NCI-H1048 (cell line): ENCODE measurements around the gene TRAP1.

Experiments
- DNase-seq: peaks from one replicate; lab custom pipeline; 2025; lab: John Stamatoyannopoulos, UW

TRAP1 gene

GRCh38 chr16:3717235-3718018, at the start of gene TRAP1:
Gene TRAP1, minus strand, starts transcription at chr16:3717524. Its CDS starts 16 bp downstream, at chr16:3717508.
- DNase-seq = no peak

GRCh38 chr16:3766177-3766576, 48.9 kb upstream of the TRAP1 start:
- DNase-seq = no peak

GRCh38 chr16:3764409-3764808, 47.1 kb upstream of the TRAP1 start:
- no peak for DNase-seq

GRCh38 chr16:3762107-3762750, 44.9 kb upstream of the TRAP1 start:
- DNase-seq = no peak

GRCh38 chr16:3761375-3762106, 44.2 kb upstream of the TRAP1 start:
- DNase-seq = no peak

GRCh38 chr16:3760518-3760917, 43.2 kb upstream of the TRAP1 start:
- no peak for DNase-seq

- DNase-seq = no peak
Measured at GRCh38 chr16:3759736-3760135, 42.4 kb upstream of the TRAP1 start.

- no peak for DNase-seq
Measured at GRCh38 chr16:3756113-3756512, 38.8 kb upstream of the TRAP1 start.

GRCh38 chr16:3755249-3755648, 37.9 kb upstream of the TRAP1 start:
- no peak for DNase-seq

- DNase-seq = no peak
Measured at GRCh38 chr16:3754772-3755171, 37.4 kb upstream of the TRAP1 start.

GRCh38 chr16:3754081-3754703, 36.9 kb upstream of the TRAP1 start:
- no peak for DNase-seq

- DNase-seq = no peak
Measured at GRCh38 chr16:3752984-3753383, 35.7 kb upstream of the TRAP1 start.

GRCh38 chr16:3751878-3752277, 34.6 kb upstream of the TRAP1 start:
- DNase-seq = no peak

- no peak for DNase-seq
Measured at GRCh38 chr16:3748307-3748706, 31.0 kb upstream of the TRAP1 start.

GRCh38 chr16:3745751-3746355, 28.5 kb upstream of the TRAP1 start:
- DNase-seq = no peak

- no peak for DNase-seq
Measured at GRCh38 chr16:3744018-3744417, 26.7 kb upstream of the TRAP1 start.

GRCh38 chr16:3740934-3741333, 23.6 kb upstream of the TRAP1 start:
- DNase-seq = no peak

GRCh38 chr16:3740186-3740585, 22.9 kb upstream of the TRAP1 start:
- no peak for DNase-seq

- DNase-seq = no peak
Measured at GRCh38 chr16:3739636-3740035, 22.3 kb upstream of the TRAP1 start.

- no peak for DNase-seq
Measured at GRCh38 chr16:3738541-3738940, 21.2 kb upstream of the TRAP1 start.

GRCh38 chr16:3738128-3738527, 20.8 kb upstream of the TRAP1 start:
- DNase-seq = no peak

GRCh38 chr16:3737181-3737580, 19.9 kb upstream of the TRAP1 start:
- DNase-seq = no peak
